Breast epithelium (tissue), 3 donors: ENCODE data around the gene CACNA1H.
"Not testable (repeated sequence)": the region's sequence is repeated elsewhere in the genome, so short reads cannot be mapped to it uniquely, and the experiment has no call there.

Experiments used
- CTCF ChIP-seq, 3 donors: fragments of 450-650 bp; IDR thresholded peaks; one replicate each; pipeline ENCODE4 v1.5.1; 2016 to 2017; ENCODE audit warnings: antibody characterized with exemption in 3 of 3, mild to moderate bottlenecking in 3 of 3, moderate library complexity in 3 of 3
- POLR2A ChIP-seq: fragments of 450-650 bp; IDR thresholded peaks from one replicate; pipeline ENCODE4 v1.6.1; 2016; ENCODE audit warnings: antibody characterized with exemption, mild to moderate bottlenecking, moderate library complexity

- not testable (repeated sequence) for TF ChIP-seq CTCF (IDR thresholded peaks at IDR 0.05); POLR2A
Observed at GRCh38 chr16:1239575-1239974, 86.7 kb downstream of the CACNA1H start.
